SK-N-SH treated with all-trans-retinoic acid at 6 μM for 48 hours (cell line): Measurements from ENCODE around the gene SMPD4.
"Not testable (repeated sequence)": the region's sequence is repeated elsewhere in the genome, so short reads cannot be mapped to it uniquely, and the experiment has no call there.

ENCODE experiments used
- CSDC2 ChIP-seq: fragments of 250-450 bp; sonication (Bioruptor Pico); IDR thresholded peaks from 2 replicates; pipeline ENCODE4 v1.5.0; 2020; ENCODE audit warnings: mild to moderate bottlenecking, moderate library complexity
- ISL1 ChIP-seq: fragments of 250-450 bp; sonication (Bioruptor Pico); IDR thresholded peaks from 2 replicates; pipeline ENCODE4 v2.1.2; 2022; ENCODE audit warnings: mild to moderate bottlenecking, moderate library complexity

- not testable (repeated sequence) for TF ChIP-seq CSDC2, ISL1 (CRISPR knock-in tag)
These were observed 37.7 kb upstream of the SMPD4 start for GRCh38 chr2:130219147-130219546.
